PC-3 (cell line): Measurements from ENCODE around the gene MAMDC2. TPM values are rescaled to one million over a fixed set of nuclear protein-coding genes. Genes with fewer than 3 reads are reported as not detected.

Source experiments
- ATAC-seq: fragments of 200-7000 bp; cut with Tn5 transposase; 2 replicates; pipeline ENCODE4 v1.9.1; 2020; ENCODE audit warnings: mild to moderate bottlenecking, moderate library complexity
- BruUV-seq: library from RNA; stranded (reverse); fragments of 400-500 nt; replicated peaks from 2 replicates; lab custom pipeline; 2021; lab: Mats Ljungman, UMichigan
- CTCF ChIA-PET: fragments of 300-600 bp; sonication (Branson Sonifier 250); formaldehyde crosslinking; loops from one replicate; lab custom pipeline; 2022; ENCODE audit warnings: antibody characterized with exemption; lab: Charles Lee
- POLR2A ChIA-PET: fragments of 300-600 bp; sonication (Branson Sonifier 250); formaldehyde crosslinking; loops from one replicate; lab custom pipeline; 2022; ENCODE audit warnings: antibody characterized with exemption; ENCODE audit not compliant: unreplicated experiment; lab: Charles Lee
- DNase-seq: peaks from one replicate; pipeline ENCODE4 v3.0.0-alpha.2; 2015
- H2AFZ ChIP-seq: fragments of 300-600 bp; sonication (generic); 2 replicates; pipeline ENCODE4 v1.6.0; 2016; ENCODE audit warnings: antibody characterized with exemption, low read length
- H3F3A ChIP-seq: fragments of 300-600 bp; sonication (generic); one replicate; pipeline ENCODE4 v1.6.0; 2017; ENCODE audit warnings: antibody characterized with exemption, low read length, control low read depth, mild to moderate bottlenecking; ENCODE audit not compliant: unreplicated experiment
- H3K27ac ChIP-seq: fragments of 300-600 bp; sonication (generic); 2 replicates; pipeline ENCODE4 v1.5.1; 2016; ENCODE audit warnings: mild to moderate bottlenecking, low read length
- H3K27me3 ChIP-seq: fragments of 300-600 bp; sonication (generic); 2 replicates; pipeline ENCODE4 v1.6.1; 2016; ENCODE audit warnings: low read length, mixed read lengths
- H3K36me3 ChIP-seq: fragments of 300-600 bp; sonication (generic); 2 replicates; pipeline ENCODE4 v1.6.1; 2016; ENCODE audit warnings: low read depth, mixed run types, low read length, mixed read lengths
- H3K4me1 ChIP-seq: fragments of 300-600 bp; sonication (generic); 2 replicates; pipeline ENCODE4 v1.5.1; 2016; ENCODE audit warnings: low read length; ENCODE audit not compliant: insufficient read depth
- H3K4me2 ChIP-seq: fragments of 300-600 bp; sonication (generic); 2 replicates; pipeline ENCODE4 v1.6.0; 2016; ENCODE audit warnings: low read length
- H3K4me3 ChIP-seq: fragments of 300-600 bp; sonication (generic); 2 replicates; pipeline ENCODE4 v1.5.1; 2016; ENCODE audit warnings: mild to moderate bottlenecking, low read length, mixed read lengths
- H3K79me2 ChIP-seq: fragments of 300-600 bp; sonication (generic); 2 replicates; pipeline ENCODE4 v1.6.1; 2017; ENCODE audit warnings: low read length, mixed read lengths
- H3K9ac ChIP-seq: fragments of 300-600 bp; sonication (generic); 2 replicates; pipeline ENCODE4 v1.6.0; 2016; ENCODE audit warnings: mild to moderate bottlenecking, low read length
- H3K9me2 ChIP-seq: fragments of 300-600 bp; sonication (generic); replicated peaks from 2 replicates; pipeline ENCODE4 v1.6.1; 2016; ENCODE audit warnings: mixed run types, low read length, mixed read lengths
- H3K9me3 ChIP-seq: fragments of 300-600 bp; sonication (generic); 2 replicates; pipeline ENCODE4 v1.6.1; 2016; ENCODE audit warnings: low read length, mixed read lengths
- H4K20me1 ChIP-seq: fragments of 300-600 bp; sonication (generic); 2 replicates; pipeline ENCODE4 v1.6.1; 2016; ENCODE audit warnings: low read length, mixed read lengths
- EZH2 ChIP-seq: fragments of 300-600 bp; sonication (generic); IDR thresholded peaks from one replicate; pipeline ENCODE4 v1.6.1; 2017; ENCODE audit warnings: antibody characterized with exemption, mild to moderate bottlenecking, low read length; ENCODE audit not compliant: unreplicated experiment
- EZH2phosphoT487 ChIP-seq: fragments of 300-600 bp; sonication (generic); IDR thresholded peaks from 2 replicates; pipeline ENCODE4 v1.6.1; 2018; ENCODE audit warnings: mild to moderate bottlenecking, antibody characterized with exemption, low read length, borderline replicate concordance
- intact Hi-C: fragments of 100-400 bp; cut with micrococcal nuclease; formaldehyde crosslinking; loops from 2 replicates; pipeline ENCODE4 v1.9.0; 2023
- total RNA-seq: library from RNA; depleted of rRNA; stranded (reverse); fragments of >200 nt; gene quantifications from 2 replicates; pipeline ENCODE4 v1.2.3, GENCODE V29; 2014
- TF ChIP-seq, protein P1 (sequence below): fragments of 300-600 bp; sonication (generic); conservative IDR thresholded peaks from 2 replicates; pipeline ENCODE4 v1.5.1; 2017; ENCODE audit warnings: antibody characterized with exemption, low read depth, mild to moderate bottlenecking, low read length

Gene MAMDC2
- total RNA-seq, 1 experiment from 2014 or later, result not detected

DNA sequence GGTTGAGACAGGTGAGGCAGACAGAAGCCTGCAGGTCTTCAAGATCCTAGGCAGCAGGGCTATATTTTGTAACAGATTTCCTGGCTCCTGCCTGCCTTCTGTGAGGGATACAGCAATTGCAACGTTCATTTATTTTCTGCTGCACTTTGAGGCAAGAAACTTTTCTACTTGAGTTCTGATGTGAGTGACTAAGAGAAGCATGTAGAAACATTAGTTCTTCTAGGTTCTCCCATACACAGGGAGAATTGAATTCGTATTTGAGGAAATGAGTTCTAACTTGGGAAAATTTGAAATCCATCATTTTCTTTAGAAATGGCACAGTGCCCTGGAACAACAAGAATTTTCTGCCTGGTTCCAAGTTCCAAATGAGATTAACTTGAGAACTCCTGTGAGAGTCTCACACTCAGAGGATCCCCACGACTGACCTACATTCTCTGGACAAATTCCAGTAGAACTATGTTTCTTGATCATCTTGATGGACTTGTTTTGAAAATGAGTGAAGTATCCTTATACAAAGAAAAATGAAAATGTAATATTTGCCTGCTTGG is 15.0 kb downstream of the MAMDC2 start:
- H3K27me3 ChIP-seq, result peaks cover 26% of the 10 kb centered on the region
- no peak overlapping the region for H3K4me2 ChIP-seq
- TF ChIP-seq, protein P1, sequence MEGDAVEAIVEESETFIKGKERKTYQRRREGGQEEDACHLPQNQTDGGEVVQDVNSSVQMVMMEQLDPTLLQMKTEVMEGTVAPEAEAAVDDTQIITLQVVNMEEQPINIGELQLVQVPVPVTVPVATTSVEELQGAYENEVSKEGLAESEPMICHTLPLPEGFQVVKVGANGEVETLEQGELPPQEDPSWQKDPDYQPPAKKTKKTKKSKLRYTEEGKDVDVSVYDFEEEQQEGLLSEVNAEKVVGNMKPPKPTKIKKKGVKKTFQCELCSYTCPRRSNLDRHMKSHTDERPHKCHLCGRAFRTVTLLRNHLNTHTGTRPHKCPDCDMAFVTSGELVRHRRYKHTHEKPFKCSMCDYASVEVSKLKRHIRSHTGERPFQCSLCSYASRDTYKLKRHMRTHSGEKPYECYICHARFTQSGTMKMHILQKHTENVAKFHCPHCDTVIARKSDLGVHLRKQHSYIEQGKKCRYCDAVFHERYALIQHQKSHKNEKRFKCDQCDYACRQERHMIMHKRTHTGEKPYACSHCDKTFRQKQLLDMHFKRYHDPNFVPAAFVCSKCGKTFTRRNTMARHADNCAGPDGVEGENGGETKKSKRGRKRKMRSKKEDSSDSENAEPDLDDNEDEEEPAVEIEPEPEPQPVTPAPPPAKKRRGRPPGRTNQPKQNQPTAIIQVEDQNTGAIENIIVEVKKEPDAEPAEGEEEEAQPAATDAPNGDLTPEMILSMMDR, result no peak
- TF ChIP-seq EZH2phosphoT487 (no peak), EZH2 (no peak)
- DNase-seq (no peak), ATAC-seq (no peak)
- no peaks in the 10 kb centered on the region for H3K9me2 ChIP-seq
- H3K36me3 ChIP-seq, result no peaks in the 10 kb centered on the region
- no peak overlapping the region for H3K9ac ChIP-seq
- H4K20me1 ChIP-seq, result no peaks in the 10 kb centered on the region
- H3F3A ChIP-seq, result no peaks in the 10 kb centered on the region
- ChIA-PET CTCF (no interaction called here), POLR2A (no interaction called here)
- H3K27ac ChIP-seq, result no peak overlapping the region
- H3K4me1 ChIP-seq, result peaks cover 12% of the 10 kb centered on the region
- H2AFZ ChIP-seq, result no peak overlapping the region
- H3K9me3 ChIP-seq, result no peaks in the 10 kb centered on the region
- no TSS peak for BruUV-seq
- H3K4me3 ChIP-seq, result no peak overlapping the region
- intact Hi-C loops, result no loop called here
- no peaks in the 10 kb centered on the region for H3K79me2 ChIP-seq

DNA sequence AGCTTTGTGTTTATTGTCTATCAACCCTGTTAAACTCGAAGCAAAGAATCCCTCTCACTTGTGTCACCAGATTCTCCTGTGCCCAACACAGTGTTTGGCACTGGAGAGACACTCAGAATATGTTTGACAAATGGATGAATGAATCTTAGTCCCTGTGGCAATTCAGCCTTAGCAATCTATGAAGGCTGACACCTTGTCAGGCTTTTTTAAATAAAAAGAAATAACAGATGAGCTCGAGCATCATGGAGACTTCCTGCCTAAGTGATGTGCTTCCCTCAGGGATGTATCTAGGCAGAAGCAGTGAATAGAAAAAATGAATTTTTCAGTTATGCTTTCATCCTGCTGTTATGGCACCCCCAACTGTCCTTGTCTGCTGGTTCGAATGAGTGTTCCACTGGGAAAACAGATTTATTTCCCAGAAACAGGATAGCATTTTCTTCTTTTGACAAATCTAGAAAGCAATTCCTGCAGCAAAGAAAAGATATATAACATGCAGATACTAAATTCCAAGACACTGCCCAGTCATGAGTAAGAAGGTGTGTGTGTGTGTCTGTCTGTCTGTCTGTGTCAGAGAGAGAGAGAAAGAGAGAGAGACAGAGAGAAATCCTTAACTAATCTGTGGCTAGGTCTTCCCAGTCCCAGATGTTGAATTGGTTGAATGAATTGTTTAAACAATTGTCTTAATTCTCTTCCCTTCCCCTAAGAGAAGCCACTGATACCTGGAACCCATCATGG is 16.7 kb downstream of the MAMDC2 start:
- Histone ChIP-seq H3K4me1 (no peaks in the 10 kb centered on the region), H3K9me2 (no peaks in the 10 kb centered on the region), H2AFZ (no peak overlapping the region), H4K20me1 (no peaks in the 10 kb centered on the region), H3K27ac (no peak overlapping the region), H3F3A (no peaks in the 10 kb centered on the region), H3K27me3 (peaks cover 26% of the 10 kb centered on the region), H3K4me2 (no peak overlapping the region), H3K79me2 (no peaks in the 10 kb centered on the region), H3K4me3 (no peak overlapping the region), H3K36me3 (no peaks in the 10 kb centered on the region), H3K9ac (no peak overlapping the region), H3K9me3 (no peaks in the 10 kb centered on the region)
- ATAC-seq (no peak), DNase-seq (no peak)
- intact Hi-C loops, result no loop called here
- CTCF ChIA-PET, result interaction anchor here (0.6 kb wide), 1 partner anchor 798 kb away, joined by 3 read pairs; no protein-coding TSS in a partner anchor
- POLR2A ChIA-PET, result no interaction called here
- no TSS peak for BruUV-seq
- TF ChIP-seq EZH2phosphoT487 (no peak), EZH2 (no peak)
- TF ChIP-seq, protein P1, result no peak
